HG03342 (cell line): ENCODE measurements around the gene RGS14.

ENCODE experiments used
- ATAC-seq: cut with Tn5 transposase; IDR thresholded peaks from one replicate; pipeline ENCODE4 v1.9.1; 2021; ENCODE audit warnings: mild to moderate bottlenecking, moderate library complexity; ENCODE audit not compliant: unreplicated experiment

Gene RGS14, protein sequence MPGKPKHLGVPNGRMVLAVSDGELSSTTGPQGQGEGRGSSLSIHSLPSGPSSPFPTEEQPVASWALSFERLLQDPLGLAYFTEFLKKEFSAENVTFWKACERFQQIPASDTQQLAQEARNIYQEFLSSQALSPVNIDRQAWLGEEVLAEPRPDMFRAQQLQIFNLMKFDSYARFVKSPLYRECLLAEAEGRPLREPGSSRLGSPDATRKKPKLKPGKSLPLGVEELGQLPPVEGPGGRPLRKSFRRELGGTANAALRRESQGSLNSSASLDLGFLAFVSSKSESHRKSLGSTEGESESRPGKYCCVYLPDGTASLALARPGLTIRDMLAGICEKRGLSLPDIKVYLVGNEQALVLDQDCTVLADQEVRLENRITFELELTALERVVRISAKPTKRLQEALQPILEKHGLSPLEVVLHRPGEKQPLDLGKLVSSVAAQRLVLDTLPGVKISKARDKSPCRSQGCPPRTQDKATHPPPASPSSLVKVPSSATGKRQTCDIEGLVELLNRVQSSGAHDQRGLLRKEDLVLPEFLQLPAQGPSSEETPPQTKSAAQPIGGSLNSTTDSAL

DNA sequence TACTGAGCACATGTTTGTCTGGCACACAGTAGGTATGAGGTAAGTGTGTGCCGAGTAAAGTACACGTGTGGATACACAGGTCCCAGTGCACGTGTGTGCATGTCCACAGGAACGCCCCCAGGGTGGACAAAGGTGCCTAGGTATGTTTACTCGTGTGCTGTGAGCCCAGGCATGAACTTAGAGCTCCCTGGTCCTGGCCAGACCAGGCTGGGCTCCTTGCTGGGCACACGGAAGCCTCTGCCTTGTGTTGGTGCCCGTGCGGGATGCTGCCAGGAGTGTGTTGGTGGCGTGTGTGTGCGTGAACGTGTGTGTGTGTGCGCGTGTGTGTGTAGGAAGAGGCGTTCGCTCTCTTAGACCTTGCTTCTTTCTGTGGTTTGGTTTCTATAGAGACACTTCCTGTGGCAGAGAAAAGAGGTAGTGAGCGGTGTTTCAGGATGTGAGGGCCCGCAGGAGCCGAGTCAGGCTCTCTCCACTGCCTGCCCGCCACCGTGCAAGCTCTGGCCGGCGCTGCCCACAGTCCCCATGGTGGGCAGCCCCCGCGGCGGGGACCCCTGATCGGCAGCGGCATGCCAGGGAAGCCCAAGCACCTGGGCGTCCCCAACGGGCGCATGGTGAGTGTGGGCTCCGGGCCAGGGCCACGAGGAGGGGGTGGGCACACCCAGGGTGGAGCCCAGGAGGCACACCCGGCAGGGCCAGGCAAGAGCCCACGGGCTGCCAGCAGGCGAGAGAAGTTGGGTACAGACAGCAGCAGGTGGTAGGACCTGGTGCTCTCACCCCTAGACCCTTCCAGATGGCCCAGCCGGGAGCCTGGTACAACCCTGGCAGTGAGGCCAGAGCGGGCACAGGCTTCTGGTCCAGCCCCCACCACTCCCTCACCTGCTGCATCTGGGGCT is at the start of gene RGS14:
TSS of gene RGS14 (plus strand) at position 466 of the 893 bp plus-strand sequence. CDS start at position 567, 101 bp downstream.
- ATAC-seq = peak; percentile 93

DNA sequence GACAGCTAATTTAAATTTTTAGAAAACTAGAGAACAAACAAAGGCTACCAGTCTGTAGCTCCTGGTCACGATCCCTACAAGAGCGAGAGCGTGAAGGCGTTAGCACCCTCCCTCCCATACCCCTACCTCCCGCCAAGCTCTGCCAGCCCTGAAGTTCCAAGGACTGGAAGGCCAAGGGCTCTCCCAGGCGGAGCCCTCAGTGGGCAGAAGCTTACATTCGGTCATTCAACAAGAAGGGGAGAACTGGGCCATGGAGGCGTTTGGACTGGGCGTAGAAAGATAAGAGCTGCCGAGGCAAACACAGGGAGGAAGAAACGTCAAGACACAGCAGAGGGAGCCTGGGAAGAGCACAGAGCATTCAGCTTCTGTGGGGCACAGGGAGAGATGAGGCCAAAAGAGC is 49.0 kb upstream of the RGS14 start:
- no peak for ATAC-seq

DNA sequence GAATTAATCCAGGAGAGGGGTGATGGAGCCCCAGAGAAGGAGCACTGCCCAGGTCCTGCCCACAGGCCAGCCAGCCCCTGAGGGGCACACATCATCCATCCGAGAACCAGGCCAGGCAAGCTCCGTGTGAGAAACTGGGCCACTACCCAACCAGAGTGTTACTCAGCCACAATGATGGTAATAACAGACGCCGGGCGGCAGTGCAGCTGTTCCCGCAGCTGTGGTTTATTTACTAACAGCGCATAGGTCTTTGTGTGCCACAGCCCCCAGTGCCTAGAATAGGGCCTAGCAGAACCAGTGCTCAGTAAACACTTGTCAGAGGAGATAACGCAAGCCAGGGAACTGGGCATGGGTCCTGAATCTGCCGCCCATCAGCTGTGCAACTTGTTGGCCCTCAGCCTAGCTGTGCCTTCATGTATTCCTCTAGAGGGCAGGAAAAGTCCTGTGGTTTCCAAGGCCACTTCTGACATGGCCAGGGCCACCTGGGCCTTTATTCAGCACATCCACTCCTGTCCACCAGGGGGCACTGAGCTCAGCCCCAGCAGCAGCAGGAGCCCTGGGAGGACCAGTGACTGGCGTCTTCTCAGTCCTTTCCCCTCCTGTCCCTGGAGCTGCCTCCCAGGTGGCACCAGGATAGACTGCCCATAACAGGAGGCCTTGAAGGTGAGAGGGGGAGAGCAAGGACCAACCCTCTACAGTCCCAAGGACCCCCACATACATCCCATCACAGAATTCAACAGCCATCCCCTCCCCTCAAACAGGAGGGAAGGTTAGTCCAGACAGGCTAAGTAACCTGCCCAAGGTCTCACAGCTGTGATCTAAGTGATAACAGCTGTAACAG is 48.2 kb upstream of the RGS14 start:
- no peak for ATAC-seq

DNA sequence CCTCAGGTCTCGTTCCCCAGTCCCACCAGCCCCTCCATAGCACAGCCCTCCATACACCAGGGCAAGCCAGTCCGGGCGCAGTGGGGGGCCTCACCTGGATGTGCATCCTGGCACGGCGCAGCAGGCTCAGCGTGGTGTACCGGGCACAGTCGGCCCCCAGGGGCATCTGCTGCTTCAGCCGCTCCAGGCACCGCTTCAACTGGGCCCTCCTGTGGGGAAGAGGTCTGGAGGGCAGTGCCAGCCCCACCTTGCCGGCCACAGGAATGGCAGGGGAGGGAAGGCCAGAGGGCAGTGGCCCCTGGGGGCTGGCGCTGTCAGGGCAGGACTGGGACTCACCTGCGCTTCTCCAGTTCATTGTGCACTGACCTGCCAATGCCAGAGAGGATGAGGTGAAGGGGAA is 47.4 kb upstream of the RGS14 start:
- no peak for ATAC-seq

DNA sequence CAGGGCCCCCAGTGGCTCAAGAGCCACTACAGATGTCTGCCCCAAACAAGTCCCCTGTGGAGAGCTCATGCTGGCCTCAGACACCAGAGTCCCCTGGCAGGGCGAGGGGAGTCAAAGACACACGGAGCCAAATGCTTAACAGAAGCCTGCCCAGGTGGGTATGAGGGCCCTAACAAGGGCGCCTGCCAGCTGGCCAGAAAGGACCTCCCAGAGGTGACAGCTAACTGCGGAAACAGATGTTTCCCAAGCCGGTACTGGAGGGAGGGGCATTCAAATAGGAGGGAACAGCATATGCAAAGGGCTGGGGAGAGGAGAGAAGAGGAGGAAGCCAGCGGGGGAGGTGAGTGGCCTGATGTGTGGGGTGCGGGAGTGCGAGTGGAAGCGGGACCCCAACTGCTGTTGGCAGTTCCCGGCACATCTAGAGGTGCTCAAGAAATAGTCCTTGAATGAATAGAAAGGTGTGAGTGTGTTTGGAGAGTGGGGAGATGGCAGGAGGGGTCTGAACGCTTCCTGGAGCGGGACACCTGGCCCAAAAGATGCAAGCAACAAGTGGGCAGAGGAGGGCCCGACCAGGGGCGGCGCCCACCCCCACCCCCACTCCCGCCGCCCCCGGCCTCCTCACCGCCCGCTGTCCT is 46.9 kb upstream of the RGS14 start:
- no peak for ATAC-seq

DNA sequence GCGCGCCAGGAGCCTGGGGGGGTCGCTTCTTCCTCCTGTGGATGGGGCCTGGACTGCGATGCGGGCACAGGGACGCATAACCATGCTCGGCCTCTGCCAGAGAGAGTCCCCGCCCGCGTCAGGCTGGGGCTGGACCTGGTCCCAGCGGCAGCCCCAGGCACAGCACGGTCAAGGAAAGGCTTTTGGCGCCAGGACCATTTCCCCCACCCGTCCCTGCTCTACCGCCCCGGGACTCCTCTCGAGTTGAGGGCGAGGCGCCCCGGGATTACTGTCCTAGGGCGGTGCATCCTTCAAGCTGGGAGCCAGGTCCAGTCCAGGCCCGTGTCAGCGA is 46.4 kb upstream of the RGS14 start:
- ATAC-seq = peak; percentile 2

DNA sequence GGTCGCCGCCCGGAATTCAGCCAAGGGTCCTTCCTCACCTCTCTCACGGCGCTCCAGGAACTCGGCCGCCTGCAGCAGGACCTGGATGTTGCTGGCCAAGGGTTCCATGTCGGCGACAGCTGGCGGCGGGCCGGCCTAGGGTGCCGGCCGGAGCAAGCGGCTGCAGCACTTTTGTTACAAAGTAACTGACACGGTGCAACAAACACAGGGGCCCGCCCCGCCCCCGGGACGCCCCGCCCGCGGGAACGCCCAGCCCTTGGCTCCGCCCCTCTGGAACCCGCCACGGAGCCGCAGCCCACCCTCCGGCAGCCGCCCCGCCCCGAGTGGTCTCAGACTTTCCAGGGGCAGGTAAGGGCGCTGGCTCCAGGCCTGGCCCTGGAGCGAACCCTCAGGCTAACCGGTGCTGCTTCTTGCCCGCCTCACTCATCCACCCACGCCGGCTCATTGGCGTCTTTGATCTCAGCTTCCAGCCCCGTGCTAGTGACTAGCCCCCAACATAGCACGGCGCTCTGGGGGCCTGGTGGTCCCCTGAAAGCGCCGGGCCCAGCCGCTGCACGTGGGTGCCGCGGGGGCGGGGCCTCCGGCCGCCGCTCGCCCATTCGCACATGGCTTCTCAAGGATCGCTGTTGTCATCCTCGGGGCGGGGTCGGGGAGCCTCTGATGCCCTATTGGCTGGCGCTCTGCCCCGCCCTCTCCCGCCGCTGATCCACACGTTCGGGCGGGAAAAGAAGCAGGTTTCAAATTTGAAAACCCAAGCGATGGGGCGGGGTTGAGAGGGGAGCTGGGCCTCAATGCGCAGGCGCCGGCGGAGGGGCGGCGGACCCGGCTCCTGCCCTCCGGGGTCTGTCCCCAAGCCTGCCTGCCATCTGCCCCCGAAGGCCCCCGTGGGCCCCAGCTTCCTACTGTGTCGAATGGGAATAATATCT is 45.7 kb upstream of the RGS14 start, which contains the start of gene MXD3:
TSS of gene MXD3 (minus strand) at position 176 of the 926 bp plus-strand sequence. CDS start at position 108, 68 bp downstream.
- peak; percentile 77 for ATAC-seq

DNA sequence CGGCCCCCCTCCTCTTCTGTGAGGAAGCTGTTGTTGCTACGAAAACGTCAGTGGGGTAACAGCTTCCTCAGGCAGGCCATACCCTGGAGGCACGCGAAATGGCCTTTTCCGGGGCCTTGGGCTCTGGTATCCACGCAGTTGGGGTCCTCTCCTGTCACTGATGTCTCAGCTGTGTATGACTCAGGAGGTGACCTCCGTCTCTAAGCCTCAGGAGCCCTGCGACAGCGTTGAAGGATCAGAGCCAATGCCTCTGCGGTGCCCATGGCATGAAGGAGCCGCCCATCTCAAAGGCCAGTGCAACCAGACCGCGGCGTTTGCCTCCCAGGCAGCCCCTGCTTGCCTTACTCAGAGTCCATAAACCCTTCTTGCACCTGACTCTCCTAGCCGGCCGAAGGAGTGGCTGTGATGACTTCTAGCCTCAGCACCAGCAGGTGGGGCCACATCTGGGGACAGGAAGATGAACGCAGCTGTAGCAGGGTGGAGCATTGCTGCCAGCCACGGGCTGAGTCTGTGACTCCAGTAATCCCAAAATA is 45.0 kb upstream of the RGS14 start:
- peak; percentile 26 for ATAC-seq

DNA sequence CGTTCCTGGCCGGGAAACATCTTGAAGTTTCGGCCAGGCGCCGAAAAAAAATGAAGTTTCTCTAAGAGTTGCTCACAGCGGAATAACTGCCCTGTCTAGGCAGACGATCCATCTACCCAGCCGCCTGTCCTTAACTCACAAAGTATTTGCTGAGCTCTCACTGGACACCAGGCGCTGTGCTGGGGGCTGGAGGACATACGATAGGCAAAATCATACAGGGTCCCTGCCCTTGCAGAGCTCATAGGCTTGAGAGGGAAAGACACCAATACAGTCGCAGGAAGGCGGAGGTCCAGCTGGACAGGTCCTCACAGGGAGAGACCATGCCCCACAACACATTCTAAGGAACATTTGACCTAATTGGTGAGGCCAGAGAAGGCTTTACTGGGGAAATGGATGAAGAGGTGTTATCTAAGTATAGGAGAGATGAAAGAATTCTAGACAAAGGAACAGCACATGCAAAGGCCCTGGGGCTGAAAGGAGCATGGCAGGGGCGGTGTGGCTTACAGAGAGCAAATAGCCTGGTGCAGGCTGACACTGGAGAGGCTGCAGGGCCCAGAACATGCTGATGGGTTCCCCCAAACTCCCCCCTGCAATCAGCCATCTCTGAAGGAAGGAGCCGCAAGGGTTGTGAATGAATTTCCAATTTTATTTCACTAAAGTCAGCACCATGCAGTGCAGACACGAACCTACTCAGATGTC is 44.0 kb upstream of the RGS14 start:
- ATAC-seq = no peak

DNA sequence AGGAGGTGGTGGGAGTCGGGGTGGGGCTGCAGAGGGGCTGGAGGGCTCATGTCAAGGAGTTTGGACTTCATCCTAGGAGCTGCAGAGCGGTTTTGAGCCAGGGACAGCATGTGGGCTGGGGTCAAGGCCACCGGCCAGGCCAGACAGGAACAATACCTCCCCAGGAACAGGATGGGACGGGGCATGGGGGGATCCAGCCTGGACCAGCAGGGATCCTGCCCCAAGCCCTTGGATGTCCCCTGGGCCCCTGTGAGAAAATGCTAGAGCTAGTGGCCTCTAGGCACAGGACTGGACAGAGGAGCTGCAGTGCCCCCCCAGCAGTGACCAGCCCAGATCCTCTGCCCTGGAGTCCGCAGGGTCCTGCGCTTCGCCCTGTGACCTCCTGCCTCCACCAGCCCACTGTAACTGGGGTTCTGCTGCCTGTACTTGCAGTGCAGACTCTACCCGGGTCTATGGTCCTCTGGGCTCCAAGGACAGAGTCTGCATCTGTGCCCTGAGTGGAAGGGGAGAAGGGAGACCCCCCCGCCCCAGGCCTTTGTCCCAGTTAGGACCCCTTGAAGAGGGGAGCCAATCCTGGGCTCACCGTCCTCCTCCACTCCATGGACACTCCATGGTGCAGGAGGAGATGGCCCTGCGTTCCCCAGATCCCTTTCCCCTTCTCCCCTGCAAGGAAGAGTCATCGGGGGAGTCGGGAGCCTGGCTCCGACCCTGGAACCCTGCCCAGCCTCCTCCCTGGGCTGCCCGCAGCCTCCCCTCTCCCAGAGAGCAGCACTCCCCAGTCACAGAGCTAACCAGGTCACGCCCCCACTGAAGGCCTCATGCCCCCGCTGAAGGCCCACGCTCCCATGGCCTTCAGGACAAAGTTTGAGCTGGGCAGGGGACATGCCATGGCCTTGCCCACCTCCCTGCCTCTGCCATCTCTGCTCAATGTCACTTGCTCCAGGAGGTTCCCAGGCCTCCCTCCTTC is 43.1 kb upstream of the RGS14 start:
- no peak for ATAC-seq

DNA sequence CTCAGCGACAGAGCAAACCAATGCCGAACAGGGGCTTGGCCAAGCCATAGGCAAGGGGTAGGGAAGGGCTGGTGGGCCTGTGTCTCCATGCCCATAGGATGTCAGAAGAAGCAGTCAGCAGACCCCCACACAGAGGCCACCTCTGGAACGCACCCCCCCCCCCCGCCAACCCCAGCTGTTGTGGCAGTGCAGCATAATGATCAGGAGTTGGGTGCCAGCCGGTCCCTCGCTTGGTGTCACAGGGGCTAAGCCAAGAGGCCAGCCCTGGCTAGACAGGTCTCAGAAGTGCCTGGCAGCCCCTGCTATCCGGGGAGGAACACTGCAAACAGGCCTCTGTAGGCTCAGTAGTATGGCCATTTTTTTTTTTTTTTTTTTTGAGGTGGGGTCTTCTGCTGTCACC is 42.3 kb upstream of the RGS14 start:
- no peak for ATAC-seq

DNA sequence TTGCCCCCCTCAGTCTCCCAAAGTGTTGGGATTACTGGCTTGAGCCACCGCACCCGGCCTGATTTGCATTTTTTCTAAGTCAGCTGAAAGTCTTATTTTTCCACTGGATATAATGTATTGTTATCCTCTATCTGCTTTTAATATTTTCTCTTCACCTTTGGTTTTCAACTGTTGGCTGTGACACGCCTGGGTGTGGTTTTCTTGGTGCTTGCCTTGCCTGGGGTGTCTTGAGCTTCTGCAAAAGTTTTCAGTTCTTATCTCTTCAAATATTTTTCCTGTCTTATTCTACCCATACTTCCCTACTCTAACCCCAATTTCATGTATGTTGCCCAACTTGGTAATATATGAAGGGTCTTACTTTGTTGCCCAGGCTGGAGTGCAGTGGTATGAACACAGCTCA is 41.7 kb upstream of the RGS14 start:
- ATAC-seq = no peak

DNA sequence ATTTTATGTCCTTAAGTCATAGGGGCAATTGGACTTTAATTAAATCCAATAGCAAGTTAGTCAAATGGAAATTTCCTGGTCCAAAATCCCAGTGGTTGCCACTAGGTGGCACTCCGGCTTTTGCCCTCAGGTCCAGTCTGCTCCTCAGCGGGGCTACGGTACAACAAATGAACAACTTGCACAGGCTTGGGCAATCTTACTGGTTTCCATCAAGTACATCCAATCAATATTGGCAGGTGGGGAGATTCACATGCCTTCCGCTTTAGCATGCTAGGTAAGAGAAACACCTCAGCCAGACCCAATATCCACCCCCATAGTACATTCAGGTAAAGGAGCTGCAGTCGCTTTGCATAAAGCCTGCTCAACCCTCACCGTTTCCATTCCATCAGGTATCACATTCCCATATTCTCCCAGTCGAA is 39.8 kb upstream of the RGS14 start:
- no peak for ATAC-seq

DNA sequence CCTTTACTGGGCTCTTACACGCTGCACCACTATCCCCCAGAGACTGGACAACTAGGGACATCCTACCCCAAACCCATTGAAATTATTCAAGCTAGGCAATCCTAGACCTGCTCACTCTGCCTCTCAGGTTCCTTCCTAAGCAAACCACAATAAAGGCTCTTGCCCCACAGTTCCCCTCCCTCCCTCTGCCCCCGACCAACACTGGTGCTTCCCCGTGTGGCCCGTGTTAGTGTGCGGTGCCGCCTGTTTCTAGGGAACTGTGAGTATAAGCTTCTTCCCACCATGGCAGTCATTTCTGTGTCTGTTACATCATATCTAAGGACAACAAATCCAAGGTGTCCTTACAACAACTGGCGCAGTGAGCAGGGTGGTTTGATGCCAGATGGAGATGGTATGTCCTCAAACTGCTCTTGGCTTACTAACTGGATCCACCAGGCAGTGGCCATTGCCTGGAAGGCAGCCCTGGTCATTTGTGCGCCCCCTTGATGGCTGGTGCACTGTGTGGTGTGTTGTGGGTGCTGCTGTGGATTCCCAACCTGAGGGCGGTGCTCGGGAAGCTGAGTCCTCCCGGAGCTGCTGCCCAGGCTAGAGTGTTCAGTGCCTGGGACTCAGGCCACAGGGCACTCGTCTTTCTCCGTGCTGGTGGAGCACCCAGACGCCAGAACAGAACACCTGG is 37.7 kb upstream of the RGS14 start:
- no peak for ATAC-seq

DNA sequence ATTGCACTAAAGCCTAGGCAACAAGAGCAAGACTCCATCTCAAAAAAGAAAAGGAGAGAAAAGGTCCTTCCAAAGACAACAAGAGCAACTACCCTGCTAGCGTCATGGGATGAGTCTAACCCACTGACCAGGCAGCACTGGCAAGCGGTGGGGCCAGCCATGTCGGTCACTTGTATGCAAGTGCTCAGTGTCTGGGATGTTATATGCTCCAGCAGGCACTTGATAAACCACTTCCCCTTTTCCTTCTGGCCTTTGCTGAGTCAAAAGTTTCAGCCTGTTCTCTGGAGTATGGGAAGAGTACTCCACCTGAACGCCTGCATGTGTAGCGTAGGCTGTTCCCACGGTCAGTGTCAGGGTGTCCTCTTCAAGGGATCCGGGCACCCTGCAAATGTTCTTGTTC is 36.8 kb upstream of the RGS14 start:
- no peak for ATAC-seq

DNA sequence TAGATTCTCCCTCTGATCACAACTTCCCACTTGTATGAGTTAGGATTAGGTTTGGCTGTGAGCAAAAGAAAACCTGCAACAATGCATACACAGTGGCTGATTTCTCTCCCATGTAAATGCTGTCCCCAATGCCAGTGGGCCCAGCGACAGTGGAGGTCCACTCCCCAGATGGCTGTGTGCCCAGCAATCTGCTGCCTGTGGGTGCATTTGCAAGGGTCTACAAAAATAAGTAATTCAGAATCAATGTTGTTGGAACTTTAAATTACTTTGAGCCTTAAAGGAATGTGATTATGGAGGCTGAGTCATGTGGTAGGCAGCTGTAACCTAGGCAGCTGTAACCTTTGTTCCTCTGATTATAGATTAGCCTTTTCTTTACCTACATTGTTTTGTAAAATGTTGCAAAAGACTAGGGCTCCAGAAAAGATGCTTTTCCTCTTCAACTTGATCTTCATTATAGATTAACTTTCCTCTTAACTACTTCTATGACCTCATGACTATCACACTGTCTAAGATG is 31.8 kb upstream of the RGS14 start:
- no peak for ATAC-seq
